ENCODE results near the gene BRD9.

- TF ChIP-seq CTCF (IDR thresholded peaks at IDR 0.05 in 8 of 11, conservative IDR thresholded peaks at IDR 0.05 in 3 of 11) = no peak
- TF ChIP-seq POLR2AphosphoS5 (IDR thresholded peaks at IDR 0.05) = no peak
- no peak for TF ChIP-seq POLR2A (IDR thresholded peaks at IDR 0.05)
Measured at GRCh38 chr5:881551-881935, 11.1 kb downstream of the BRD9 start.
